Hepatocyte (in vitro differentiated cells): Measurements from ENCODE around the gene CCNK. TPM values are rescaled to one million over a fixed set of nuclear protein-coding genes. Genes with fewer than 3 reads are reported as not detected.
A peak's percentile ranks its signal among the peaks of the same experiment; 100 is the strongest.

Experiments used
- DNase-seq: peaks from one replicate; pipeline ENCODE4 v3.0.0-alpha.2; 2016; ENCODE audit warnings: low spot score
- H2AFZ ChIP-seq: fragments of 200-600 bp; sonication (generic); 2 replicates; pipeline ENCODE4 v1.6.0; 2016; ENCODE audit warnings: antibody characterized with exemption, mild to moderate bottlenecking
- H3K27ac ChIP-seq: fragments of 200-600 bp; sonication (generic); 2 replicates; pipeline ENCODE4 v1.5.1; 2016; ENCODE audit warnings: mild to moderate bottlenecking
- H3K27me3 ChIP-seq: fragments of 200-600 bp; sonication (generic); 2 replicates; pipeline ENCODE4 v1.6.1; 2016
- H3K36me3 ChIP-seq: fragments of 200-600 bp; sonication (generic); replicated peaks from 2 replicates; pipeline ENCODE4 v1.5.1; 2016; ENCODE audit warnings: low read depth; ENCODE audit not compliant: insufficient read depth
- H3K4me1 ChIP-seq: fragments of 200-600 bp; sonication (generic); 2 replicates; pipeline ENCODE4 v1.5.1; 2016; ENCODE audit warnings: mild to moderate bottlenecking, moderate library complexity; ENCODE audit not compliant: insufficient read depth
- H3K4me2 ChIP-seq: fragments of 200-600 bp; sonication (generic); 2 replicates; pipeline ENCODE4 v1.6.0; 2016
- H3K4me3 ChIP-seq: fragments of 200-600 bp; sonication (generic); 2 replicates; pipeline ENCODE4 v1.5.1; 2016; ENCODE audit warnings: mild to moderate bottlenecking
- H3K79me2 ChIP-seq: fragments of 200-600 bp; sonication (generic); 2 replicates; pipeline ENCODE4 v1.6.0; 2017; ENCODE audit warnings: mild to moderate bottlenecking
- H3K9me2 ChIP-seq: fragments of 200-600 bp; sonication (generic); replicated peaks from 2 replicates; pipeline ENCODE4 v1.6.0; 2017; ENCODE audit warnings: mild to moderate bottlenecking; ENCODE audit not compliant: insufficient read depth
- H3K9me3 ChIP-seq: fragments of 200-600 bp; sonication (generic); 2 replicates; pipeline ENCODE4 v1.5.1; 2016; ENCODE audit warnings: low read depth, mild to moderate bottlenecking
- H4K20me1 ChIP-seq: fragments of 200-600 bp; sonication (generic); 2 replicates; pipeline ENCODE4 v1.6.0; 2016; ENCODE audit warnings: mild to moderate bottlenecking; ENCODE audit not compliant: insufficient read depth, poor library complexity, severe bottlenecking
- EZH2 ChIP-seq: fragments of 200-600 bp; sonication (generic); IDR thresholded peaks from 2 replicates; pipeline ENCODE4 v1.6.1; 2016; ENCODE audit warnings: antibody characterized with exemption, mild to moderate bottlenecking, borderline replicate concordance
- EZH2phosphoT487 ChIP-seq: fragments of 200-600 bp; sonication (generic); IDR thresholded peaks from one replicate; pipeline ENCODE4 v1.6.1; 2018; ENCODE audit warnings: antibody characterized with exemption, mild to moderate bottlenecking, low read depth, moderate library complexity; ENCODE audit not compliant: unreplicated experiment, severe bottlenecking
- WGBS: methylation state at CpG from one replicate; pipeline ENCODE4 v1.1.6; 2016; ENCODE audit warnings: low lambda C conversion rate; ENCODE audit errors: missing lambda C conversion rate; 5-methylcytosine and 5-hydroxymethylcytosine counted together
- polyA plus RNA-seq: library from polyadenylated mRNA; unstranded; fragments of >200 nt; fragmentation: Nextera tagmentation; extraction: Ambion mirVana; gene quantifications from 2 replicates; pipeline ENCODE4 v1.2.1, GENCODE V29; 2016
- total RNA-seq: library from RNA; depleted of rRNA; stranded (reverse); fragments of >200 nt; gene quantifications from 2 replicates; pipeline ENCODE4 v1.2.3, GENCODE V29; 2014
- TF ChIP-seq, protein P1 (sequence below): fragments of 200-600 bp; sonication (generic); IDR thresholded peaks from 2 replicates; pipeline ENCODE4 v1.5.1; 2016; ENCODE audit warnings: antibody characterized with exemption, mild to moderate bottlenecking; ENCODE audit not compliant: poor library complexity

The CCNK gene
- total and polyA plus RNA-seq, 2 experiments from 2014 or later: 11.1 to 15.6 TPM

DNA sequence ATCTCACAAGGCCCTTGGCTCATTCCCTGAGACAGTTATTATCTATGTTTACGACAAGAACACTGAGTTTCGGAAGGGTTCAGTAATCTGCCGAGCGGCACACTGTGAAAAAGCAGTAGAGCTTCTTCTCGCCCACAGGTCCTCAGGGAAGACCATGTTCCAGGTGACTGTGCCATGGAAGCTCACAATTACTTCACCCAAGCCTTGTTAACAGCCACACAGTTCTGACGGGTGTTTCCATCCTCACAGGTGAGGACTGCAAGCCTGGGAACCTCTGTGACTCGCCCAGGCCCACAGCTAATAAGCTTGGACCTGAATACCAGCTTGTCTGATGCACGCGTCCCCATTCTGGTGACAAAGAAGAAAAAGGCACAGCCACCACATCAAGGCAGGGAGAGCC is 15.9 kb upstream of the CCNK start:
- Histone ChIP-seq H3K27me3 (no peaks in the 10 kb centered on the region), H3K4me3 (no peak overlapping the region), H3K4me1 (peaks cover 14% of the 10 kb centered on the region), H3K9me3 (no peaks in the 10 kb centered on the region), H3K36me3 (no peaks in the 10 kb centered on the region), H3K4me2 (no peak overlapping the region), H2AFZ (no peak overlapping the region), H3K27ac (no peak overlapping the region), H4K20me1 (peaks cover 13% of the 10 kb centered on the region), H3K79me2 (peaks cover 71% of the 10 kb centered on the region), H3K9me2 (no peaks in the 10 kb centered on the region)
- 95% methylated on average over 9 of the region's 9 CpGs for WGBS
- no peak for DNase-seq
- TF ChIP-seq EZH2: no peak
- TF ChIP-seq, protein P1, sequence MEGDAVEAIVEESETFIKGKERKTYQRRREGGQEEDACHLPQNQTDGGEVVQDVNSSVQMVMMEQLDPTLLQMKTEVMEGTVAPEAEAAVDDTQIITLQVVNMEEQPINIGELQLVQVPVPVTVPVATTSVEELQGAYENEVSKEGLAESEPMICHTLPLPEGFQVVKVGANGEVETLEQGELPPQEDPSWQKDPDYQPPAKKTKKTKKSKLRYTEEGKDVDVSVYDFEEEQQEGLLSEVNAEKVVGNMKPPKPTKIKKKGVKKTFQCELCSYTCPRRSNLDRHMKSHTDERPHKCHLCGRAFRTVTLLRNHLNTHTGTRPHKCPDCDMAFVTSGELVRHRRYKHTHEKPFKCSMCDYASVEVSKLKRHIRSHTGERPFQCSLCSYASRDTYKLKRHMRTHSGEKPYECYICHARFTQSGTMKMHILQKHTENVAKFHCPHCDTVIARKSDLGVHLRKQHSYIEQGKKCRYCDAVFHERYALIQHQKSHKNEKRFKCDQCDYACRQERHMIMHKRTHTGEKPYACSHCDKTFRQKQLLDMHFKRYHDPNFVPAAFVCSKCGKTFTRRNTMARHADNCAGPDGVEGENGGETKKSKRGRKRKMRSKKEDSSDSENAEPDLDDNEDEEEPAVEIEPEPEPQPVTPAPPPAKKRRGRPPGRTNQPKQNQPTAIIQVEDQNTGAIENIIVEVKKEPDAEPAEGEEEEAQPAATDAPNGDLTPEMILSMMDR: no peak

DNA sequence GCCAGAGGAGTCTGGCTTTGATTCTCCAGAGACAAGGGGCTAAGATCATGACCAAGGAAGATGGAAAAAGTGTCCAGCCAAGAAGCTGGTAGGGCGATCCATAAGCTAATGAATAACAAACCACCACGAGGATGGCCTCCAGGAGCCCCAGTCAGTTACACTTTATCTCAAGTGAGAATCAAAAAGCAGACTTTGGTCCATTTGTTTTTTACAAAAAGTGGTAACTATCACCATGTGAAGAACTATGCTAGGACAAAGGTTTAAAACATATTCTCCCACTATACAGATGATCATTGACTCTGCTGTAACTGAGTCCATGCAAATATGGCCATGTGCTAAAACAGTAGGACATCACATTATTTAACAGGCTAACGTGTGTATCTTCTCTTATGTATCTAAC is 14.5 kb upstream of the CCNK start:
- H3K4me3 ChIP-seq: no peak overlapping the region
- peaks cover 19% of the 10 kb centered on the region for H4K20me1 ChIP-seq
- no peak overlapping the region for H3K27ac ChIP-seq
- H3K4me2 ChIP-seq: no peak overlapping the region
- TF ChIP-seq EZH2 (no peak), EZH2phosphoT487 (no peak)
- TF ChIP-seq, protein P1: no peak
- no peaks in the 10 kb centered on the region for H3K9me3 ChIP-seq
- no peak overlapping the region for H2AFZ ChIP-seq
- no peaks in the 10 kb centered on the region for H3K9me2 ChIP-seq
- H3K4me1 ChIP-seq: peaks cover 14% of the 10 kb centered on the region
- H3K27me3 ChIP-seq: no peaks in the 10 kb centered on the region
- 61% methylated on average over 3 of the region's 3 CpGs for WGBS
- peaks cover 86% of the 10 kb centered on the region for H3K79me2 ChIP-seq
- DNase-seq: peak; percentile 29
- no peaks in the 10 kb centered on the region for H3K36me3 ChIP-seq

DNA sequence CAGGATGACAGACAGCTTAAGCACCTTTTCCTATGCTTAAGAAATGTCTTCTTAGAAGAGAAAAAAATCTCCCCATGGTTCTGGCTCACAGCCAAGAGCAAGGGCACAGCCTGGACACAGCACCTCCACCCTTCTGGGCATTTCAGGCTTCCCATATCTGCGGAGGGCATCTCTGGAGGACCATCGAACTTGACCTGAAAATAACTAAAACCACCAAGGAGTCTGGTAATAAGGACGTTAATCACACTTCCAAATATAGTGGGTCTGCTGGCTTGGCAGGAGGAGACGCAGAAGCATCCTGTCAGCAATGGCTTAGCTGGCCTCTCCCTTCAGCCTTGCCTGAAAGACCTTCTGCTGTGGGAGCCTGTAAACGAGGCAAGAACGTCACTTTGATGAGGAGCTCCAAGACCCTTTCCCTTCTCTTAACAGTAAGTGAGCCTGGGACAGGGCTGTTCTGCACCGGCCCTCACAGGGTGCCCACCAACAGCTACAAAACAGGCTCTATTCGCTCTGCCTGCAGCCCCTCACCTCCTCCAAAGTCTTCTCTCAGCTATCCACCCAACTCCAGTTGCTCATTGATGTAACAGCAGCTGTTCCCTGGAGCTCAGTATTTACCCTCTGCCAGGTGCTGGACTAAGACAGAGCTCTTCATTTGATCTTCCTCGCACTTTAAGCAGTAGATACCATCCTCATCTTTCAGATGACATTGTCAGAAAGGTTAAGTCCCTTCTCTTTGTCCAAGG is 13.7 kb upstream of the CCNK start:
- TF ChIP-seq EZH2: no peak
- TF ChIP-seq EZH2phosphoT487: no peak
- TF ChIP-seq, protein P1: no peak
- Histone ChIP-seq H3K27me3 (no peaks in the 10 kb centered on the region), H3K4me2 (peak overlapping the region; percentile 6), H2AFZ (no peak overlapping the region), H3K9me2 (no peaks in the 10 kb centered on the region), H3K36me3 (no peaks in the 10 kb centered on the region), H4K20me1 (peaks cover 26% of the 10 kb centered on the region), H3K79me2 (peaks cover 87% of the 10 kb centered on the region), H3K27ac (no peak overlapping the region), H3K4me1 (peaks cover 14% of the 10 kb centered on the region), H3K9me3 (no peaks in the 10 kb centered on the region), H3K4me3 (no peak overlapping the region)
- no peak for DNase-seq
- 68% methylated on average over 9 of the region's 9 CpGs for WGBS
